ENCODE results near the gene SAFB2. TPM values are rescaled to one million over a fixed set of nuclear protein-coding genes. Genes with fewer than 3 reads are reported as not detected.

The SAFB2 gene
- total and polyA plus RNA-seq, 2 experiments from 2014 or later: 55.5 to 71.8 TPM

- no peak for DNase-seq (ENCODE audit: low read depth in 1 of 2, low spot score in 1 of 2)
- H3K4me3 ChIP-seq: no peak overlapping the region
- peak overlapping the region; percentile 17 for H3K27ac ChIP-seq
- no peaks in the 10 kb centered on the region for H3K9me3 ChIP-seq (ENCODE audit: low read depth)
- no peaks in the 10 kb centered on the region for H3K27me3 ChIP-seq
- no peak for TF ChIP-seq CTCF (IDR thresholded peaks at IDR 0.05; ENCODE audit: low read depth, low read length)
- no peaks in the 10 kb centered on the region for H3K4me1 ChIP-seq (ENCODE audit: low read depth)
- H3K36me3 ChIP-seq: peaks cover 69% of the 10 kb centered on the region
These were observed 15.0 kb downstream of the SAFB2 start for GRCh38 chr19:5607318-5608275.

GRCh38 chr19:5605362-5605761 lies 17.2 kb downstream of the SAFB2 start:
- Histone ChIP-seq H3K9me3 (ENCODE audit: low read depth) (no peaks in the 10 kb centered on the region), H3K4me1 (ENCODE audit: low read depth) (no peaks in the 10 kb centered on the region), H3K36me3 (peaks cover 68% of the 10 kb centered on the region), H3K27ac (no peak overlapping the region), H3K4me3 (no peak overlapping the region), H3K27me3 (no peaks in the 10 kb centered on the region)
- no peak for TF ChIP-seq CTCF (IDR thresholded peaks at IDR 0.05; ENCODE audit: low read depth, low read length)
- no peak for DNase-seq (ENCODE audit: low read depth in 1 of 2, low spot score in 1 of 2)

- no peak for DNase-seq (ENCODE audit: low read depth in 1 of 2, low spot score in 1 of 2)
- Histone ChIP-seq H3K9me3 (ENCODE audit: low read depth) (no peaks in the 10 kb centered on the region), H3K36me3 (peaks cover 74% of the 10 kb centered on the region), H3K27me3 (no peaks in the 10 kb centered on the region), H3K27ac (no peak overlapping the region), H3K4me3 (no peak overlapping the region), H3K4me1 (ENCODE audit: low read depth) (no peaks in the 10 kb centered on the region)
- TF ChIP-seq CTCF (IDR thresholded peaks at IDR 0.05; ENCODE audit: low read depth, low read length): no peak
These were observed 18.9 kb downstream of the SAFB2 start for GRCh38 chr19:5603626-5604025.

GRCh38 chr19:5600797-5601196 lies 21.8 kb downstream of the SAFB2 start:
- DNase-seq (ENCODE audit: low read depth in 1 of 2, low spot score in 1 of 2): no peak
- Histone ChIP-seq H3K4me3 (no peak overlapping the region), H3K4me1 (ENCODE audit: low read depth) (no peaks in the 10 kb centered on the region), H3K27ac (no peak overlapping the region), H3K27me3 (no peaks in the 10 kb centered on the region), H3K9me3 (ENCODE audit: low read depth) (no peaks in the 10 kb centered on the region), H3K36me3 (peaks cover 85% of the 10 kb centered on the region)
- no peak for TF ChIP-seq CTCF (IDR thresholded peaks at IDR 0.05; ENCODE audit: low read depth, low read length)

- Histone ChIP-seq H3K4me1 (ENCODE audit: low read depth) (no peaks in the 10 kb centered on the region), H3K27me3 (no peaks in the 10 kb centered on the region), H3K27ac (no peak overlapping the region), H3K9me3 (ENCODE audit: low read depth) (no peaks in the 10 kb centered on the region), H3K36me3 (peaks cover 90% of the 10 kb centered on the region), H3K4me3 (no peak overlapping the region)
- DNase-seq (ENCODE audit: low read depth in 1 of 2, low spot score in 1 of 2): no peak
- TF ChIP-seq CTCF (IDR thresholded peaks at IDR 0.05; ENCODE audit: low read depth, low read length): no peak
These were observed 26.8 kb downstream of the SAFB2 start for GRCh38 chr19:5595745-5596144.

Measured in cardiac muscle cell (in vitro differentiated cells and primary cell).